Body of pancreas (tissue), 4 donors: ENCODE results near the gene CCDC107.
A peak's percentile ranks its signal among the peaks of the same experiment; 100 is the strongest.

Experiments
- CTCF ChIP-seq, 7 experiments: fragments of 450-650 bp in 4 of 7; fragments of 200-600 bp in 3 of 7; sonication (generic) in 3 of 7; IDR thresholded peaks; one replicate each; pipeline ENCODE4 v1.5.1; 2016 to 2019; ENCODE audit warnings: antibody characterized with exemption in 7 of 7
- POLR2A ChIP-seq, 3 donors: fragments of 450-650 bp; IDR thresholded peaks; one replicate each; pipeline ENCODE4 v1.6.1; 2016; ENCODE audit warnings: antibody characterized with exemption in 3 of 3, mild to moderate bottlenecking in 2 of 3

GRCh38 chr9:35660966-35661415, 2.9 kb downstream of the CCDC107 start:
- peak in 1 of 3 donors; percentile 43 for TF ChIP-seq POLR2A (IDR thresholded peaks at IDR 0.05)
- TF ChIP-seq CTCF (IDR thresholded peaks at IDR 0.05), result peak in 6 of 7 experiments; percentile 22 to 69 (median 52)
